ENCODE measurements around the gene BZW2. TPM values are rescaled to one million over a fixed set of nuclear protein-coding genes. Genes with fewer than 3 reads are reported as not detected.

The BZW2 gene
- total RNA-seq, 1 donor from 2014 or later, result 126 TPM

DNA sequence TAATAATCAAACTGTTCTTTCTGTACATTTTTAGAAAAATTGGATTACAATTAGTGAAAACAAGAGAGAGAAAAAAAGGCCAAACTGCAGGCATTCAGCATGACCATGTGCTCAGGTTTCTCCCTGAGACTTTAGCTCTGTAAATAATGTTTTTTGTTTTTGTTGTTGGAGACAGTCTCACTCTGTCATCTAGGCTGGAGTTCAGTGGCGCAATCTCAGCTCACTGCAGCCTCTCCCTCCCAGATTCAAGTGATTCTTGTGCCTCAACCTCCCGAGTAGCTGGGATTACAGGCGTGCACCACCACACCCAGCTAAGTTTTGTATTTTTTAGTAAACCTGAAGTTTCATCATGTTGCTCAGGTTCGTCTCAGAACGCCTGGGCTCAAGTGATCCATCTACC lies 23.0 kb downstream of the BZW2 start:
- Histone ChIP-seq H3K27me3 (no peaks in the 10 kb centered on the region), H4K20me1 (ENCODE audit: low read depth) (no peaks in the 10 kb centered on the region), H3K4me3 (no peak overlapping the region), H3K4me2 (no peak overlapping the region), H3K9ac (no peak overlapping the region), H2AFZ (replicated peaks) (no peak overlapping the region), H3K4me1 (no peaks in the 10 kb centered on the region), H3K36me3 (peaks cover 3% of the 10 kb centered on the region), H3F3A (ENCODE audit: low read depth) (no peaks in the 10 kb centered on the region), H3K79me2 (ENCODE audit: low read depth) (peaks cover 46% of the 10 kb centered on the region), H3K9me3 (ENCODE audit: low read depth) (no peaks in the 10 kb centered on the region), H3K27ac (no peak overlapping the region)
- peaks cover 5% of the 10 kb centered on the region for H3K9me3 Mint-ChIP-seq
- no peak overlapping the region for H3K4me3 Mint-ChIP-seq
- H3K27ac Mint-ChIP-seq, result no peak overlapping the region
- TF ChIP-seq, protein P1, sequence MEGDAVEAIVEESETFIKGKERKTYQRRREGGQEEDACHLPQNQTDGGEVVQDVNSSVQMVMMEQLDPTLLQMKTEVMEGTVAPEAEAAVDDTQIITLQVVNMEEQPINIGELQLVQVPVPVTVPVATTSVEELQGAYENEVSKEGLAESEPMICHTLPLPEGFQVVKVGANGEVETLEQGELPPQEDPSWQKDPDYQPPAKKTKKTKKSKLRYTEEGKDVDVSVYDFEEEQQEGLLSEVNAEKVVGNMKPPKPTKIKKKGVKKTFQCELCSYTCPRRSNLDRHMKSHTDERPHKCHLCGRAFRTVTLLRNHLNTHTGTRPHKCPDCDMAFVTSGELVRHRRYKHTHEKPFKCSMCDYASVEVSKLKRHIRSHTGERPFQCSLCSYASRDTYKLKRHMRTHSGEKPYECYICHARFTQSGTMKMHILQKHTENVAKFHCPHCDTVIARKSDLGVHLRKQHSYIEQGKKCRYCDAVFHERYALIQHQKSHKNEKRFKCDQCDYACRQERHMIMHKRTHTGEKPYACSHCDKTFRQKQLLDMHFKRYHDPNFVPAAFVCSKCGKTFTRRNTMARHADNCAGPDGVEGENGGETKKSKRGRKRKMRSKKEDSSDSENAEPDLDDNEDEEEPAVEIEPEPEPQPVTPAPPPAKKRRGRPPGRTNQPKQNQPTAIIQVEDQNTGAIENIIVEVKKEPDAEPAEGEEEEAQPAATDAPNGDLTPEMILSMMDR (IDR thresholded peaks at IDR 0.05), result no peak
- no peak for TF ChIP-seq EZH2phosphoT487 (IDR thresholded peaks at IDR 0.05)
- TF ChIP-seq EZH2 (IDR thresholded peaks at IDR 0.05), result no peak
- peaks cover 58% of the 10 kb centered on the region for H3K36me3 Mint-ChIP-seq
- peaks cover 3% of the 10 kb centered on the region for H3K4me1 Mint-ChIP-seq
- H3K27me3 Mint-ChIP-seq (ENCODE audit: insufficient read depth, low read depth), result no peaks in the 10 kb centered on the region
- no peak for DNase-seq (ENCODE audit: low spot score)

DNA sequence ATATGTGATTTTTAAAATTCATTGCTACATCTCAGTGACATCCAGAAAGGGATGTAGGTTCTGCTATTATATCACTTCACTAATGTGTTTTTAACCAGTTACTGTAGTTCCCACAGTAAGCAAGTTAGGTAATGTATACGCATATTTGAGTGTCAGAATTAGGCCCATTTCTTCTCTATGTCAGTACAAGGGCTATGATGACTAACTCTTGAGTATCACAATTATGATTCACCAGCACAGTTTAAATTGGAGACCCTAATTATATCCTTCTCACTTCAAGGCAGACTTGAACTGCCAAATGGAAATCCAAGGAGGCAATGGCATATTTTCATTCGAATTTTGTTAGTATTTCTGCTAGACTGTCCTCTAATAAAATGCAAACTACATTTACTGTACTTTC lies 23.6 kb downstream of the BZW2 start:
- Mint-ChIP-seq H3K27me3 (ENCODE audit: insufficient read depth, low read depth) (no peaks in the 10 kb centered on the region), H3K36me3 (peaks cover 55% of the 10 kb centered on the region), H3K4me3 (no peak overlapping the region), H3K4me1 (peaks cover 3% of the 10 kb centered on the region), H3K9me3 (peaks cover 3% of the 10 kb centered on the region), H3K27ac (no peak overlapping the region)
- no peak overlapping the region for H3K27ac ChIP-seq
- no peaks in the 10 kb centered on the region for H3K4me1 ChIP-seq
- no peaks in the 10 kb centered on the region for H3K9me3 ChIP-seq (ENCODE audit: low read depth)
- no peaks in the 10 kb centered on the region for H4K20me1 ChIP-seq (ENCODE audit: low read depth)
- no peaks in the 10 kb centered on the region for H3K27me3 ChIP-seq
- no peak overlapping the region for H3K9ac ChIP-seq
- no peaks in the 10 kb centered on the region for H3F3A ChIP-seq (ENCODE audit: low read depth)
- peaks cover 6% of the 10 kb centered on the region for H3K36me3 ChIP-seq
- H3K79me2 ChIP-seq (ENCODE audit: low read depth), result peaks cover 44% of the 10 kb centered on the region
- no peak overlapping the region for H3K4me2 ChIP-seq
- no peak overlapping the region for H3K4me3 ChIP-seq
- no peak overlapping the region for H2AFZ ChIP-seq (replicated peaks)
- DNase-seq (ENCODE audit: low spot score), result no peak
- TF ChIP-seq EZH2phosphoT487 (IDR thresholded peaks at IDR 0.05) (no peak), EZH2 (IDR thresholded peaks at IDR 0.05) (no peak)
- TF ChIP-seq, protein P1 (IDR thresholded peaks at IDR 0.05), result no peak

DNA sequence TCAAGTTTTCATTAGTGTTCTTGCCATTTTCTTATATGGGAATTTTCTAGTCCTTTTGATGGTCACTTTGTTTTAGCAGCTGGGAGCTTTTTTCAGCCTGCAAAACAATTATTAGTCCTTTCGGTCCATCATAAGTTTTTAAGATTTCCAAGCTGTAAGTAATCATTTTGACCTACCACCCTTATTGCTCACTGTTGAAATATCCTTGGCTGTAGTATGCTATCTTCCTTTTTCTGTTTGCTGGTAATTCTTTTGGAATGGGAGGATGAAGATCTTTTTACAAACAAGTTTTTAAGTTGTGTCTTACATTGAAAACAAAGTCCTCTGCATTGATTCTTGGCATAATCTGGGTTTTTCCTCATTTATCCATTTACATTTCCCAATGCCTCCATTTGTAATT lies 24.0 kb downstream of the BZW2 start:
- Histone ChIP-seq H3K9ac (no peak overlapping the region), H3K36me3 (peaks cover 10% of the 10 kb centered on the region), H3K27ac (no peak overlapping the region), H2AFZ (replicated peaks) (no peak overlapping the region), H3K79me2 (ENCODE audit: low read depth) (peaks cover 40% of the 10 kb centered on the region), H3K9me3 (ENCODE audit: low read depth) (no peaks in the 10 kb centered on the region), H3K4me2 (no peak overlapping the region), H3K27me3 (no peaks in the 10 kb centered on the region), H4K20me1 (ENCODE audit: low read depth) (no peaks in the 10 kb centered on the region), H3F3A (ENCODE audit: low read depth) (no peaks in the 10 kb centered on the region), H3K4me1 (no peaks in the 10 kb centered on the region), H3K4me3 (no peak overlapping the region)
- TF ChIP-seq EZH2 (IDR thresholded peaks at IDR 0.05), result no peak
- TF ChIP-seq EZH2phosphoT487 (IDR thresholded peaks at IDR 0.05), result no peak
- TF ChIP-seq, protein P1 (IDR thresholded peaks at IDR 0.05), result no peak
- no peak for DNase-seq (ENCODE audit: low spot score)
- Mint-ChIP-seq H3K4me3 (no peak overlapping the region), H3K9me3 (peaks cover 3% of the 10 kb centered on the region), H3K27me3 (ENCODE audit: insufficient read depth, low read depth) (no peaks in the 10 kb centered on the region), H3K4me1 (peaks cover 3% of the 10 kb centered on the region), H3K36me3 (peaks cover 55% of the 10 kb centered on the region), H3K27ac (no peak overlapping the region)
